HG02763 (cell line): ENCODE measurements around the gene SRF.
A peak's percentile ranks its signal among the peaks of the same experiment; 100 is the strongest.
"Not testable (repeated sequence)": the region's sequence is repeated elsewhere in the genome, so short reads cannot be mapped to it uniquely, and the experiment has no call there.

Source experiments
- ATAC-seq: cut with Tn5 transposase; IDR thresholded peaks from one replicate; pipeline ENCODE4 v1.9.1; 2021; ENCODE audit warnings: mild to moderate bottlenecking, moderate library complexity; ENCODE audit not compliant: unreplicated experiment

Gene SRF

GRCh38 chr6:43170931-43171706, at the start of gene SRF:
TSS of gene SRF (plus strand) at chr6:43171269. CDS start at chr6:43171657, 388 bp downstream.
- peak; percentile 59 for ATAC-seq

- no peak for ATAC-seq
Observed at GRCh38 chr6:43122146-43122545, 48.9 kb upstream of the SRF start.

GRCh38 chr6:43123461-43124314, 47.4 kb upstream of the SRF start:
- ATAC-seq, result no peak

DNA sequence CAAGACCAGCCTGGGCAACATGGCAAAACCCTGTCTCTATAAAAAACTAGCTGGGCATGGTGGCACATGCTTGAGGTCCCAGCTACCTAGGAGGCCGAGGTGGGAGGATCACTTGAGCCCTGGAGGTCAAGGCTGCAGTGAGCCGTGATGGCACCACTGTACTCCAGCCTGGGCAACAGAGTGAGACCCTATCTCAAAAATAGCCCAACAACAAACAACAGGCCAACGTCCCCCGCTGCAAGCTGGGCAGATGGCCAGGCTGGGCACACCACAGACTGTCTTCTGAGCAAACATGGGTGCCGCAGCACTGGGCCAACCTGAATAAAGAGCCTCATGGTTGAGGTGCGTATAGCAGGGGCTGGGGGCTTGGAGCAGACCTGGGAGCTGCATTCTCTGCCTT, 46.6 kb upstream of the SRF start:
- no peak for ATAC-seq

DNA sequence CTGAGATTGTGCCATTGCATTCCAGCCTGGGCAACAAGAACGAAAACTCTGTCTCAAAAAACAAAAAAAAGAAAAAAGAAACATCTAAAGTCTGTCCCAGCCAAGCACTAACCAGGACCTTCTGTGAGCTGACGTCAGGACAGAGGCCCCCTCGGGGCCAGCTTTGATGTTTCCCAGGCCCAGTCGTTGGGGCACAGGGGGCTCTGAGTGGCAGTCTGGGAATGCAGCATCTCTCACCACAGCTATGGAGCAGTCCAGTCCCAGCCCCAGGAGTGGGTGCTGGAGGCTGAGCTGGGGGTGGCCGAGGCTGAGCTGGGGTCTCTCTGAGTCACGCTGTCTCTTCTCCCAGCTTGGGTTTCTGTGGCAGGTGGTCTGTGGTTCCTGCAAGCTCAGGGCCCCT, 46.0 kb upstream of the SRF start:
- ATAC-seq, result no peak

GRCh38 chr6:43125555-43125954, 45.5 kb upstream of the SRF start:
- no peak for ATAC-seq

GRCh38 chr6:43127180-43127579, 43.9 kb upstream of the SRF start:
- ATAC-seq, result no peak

GRCh38 chr6:43127877-43128276, 43.2 kb upstream of the SRF start:
- ATAC-seq, result no peak

- no peak for ATAC-seq
Observed at GRCh38 chr6:43128926-43129325, 42.1 kb upstream of the SRF start.

DNA sequence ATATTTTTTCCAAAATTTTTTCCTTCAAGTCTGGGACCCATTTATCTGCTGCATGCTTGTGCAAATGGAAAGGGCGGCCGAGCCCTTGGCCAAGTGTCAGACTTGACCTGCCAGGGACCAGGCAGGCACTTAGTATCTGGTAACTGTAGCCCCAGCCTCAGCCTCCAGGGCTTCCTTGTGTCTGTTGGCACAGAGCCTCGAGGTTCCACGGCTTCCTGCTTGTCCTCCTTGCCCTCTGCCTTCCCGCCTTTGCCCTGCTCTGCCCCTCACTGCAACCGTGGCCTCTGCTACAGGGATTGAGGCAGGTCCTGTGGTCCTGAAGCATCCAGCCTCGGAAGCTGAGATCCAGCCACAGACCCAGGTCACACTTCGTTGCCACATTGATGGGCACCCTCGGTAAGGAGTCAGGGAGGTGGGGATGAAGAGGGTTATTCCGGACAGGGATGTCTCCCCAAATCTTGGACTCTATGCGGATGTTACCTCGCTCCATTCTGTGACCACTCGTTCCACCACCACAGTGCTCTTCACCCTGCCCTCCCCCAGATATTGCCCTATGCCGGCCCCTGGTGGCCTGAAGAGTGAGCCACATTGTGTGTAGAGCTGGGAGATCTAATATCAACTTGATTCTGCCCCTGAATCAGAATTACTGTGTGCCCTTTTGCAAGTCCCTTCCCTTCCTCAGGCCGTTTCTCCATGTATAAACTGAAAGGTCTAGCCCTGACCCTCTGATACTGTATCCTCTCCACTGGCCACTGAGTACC, 41.5 kb upstream of the SRF start:
- ATAC-seq, result no peak

DNA sequence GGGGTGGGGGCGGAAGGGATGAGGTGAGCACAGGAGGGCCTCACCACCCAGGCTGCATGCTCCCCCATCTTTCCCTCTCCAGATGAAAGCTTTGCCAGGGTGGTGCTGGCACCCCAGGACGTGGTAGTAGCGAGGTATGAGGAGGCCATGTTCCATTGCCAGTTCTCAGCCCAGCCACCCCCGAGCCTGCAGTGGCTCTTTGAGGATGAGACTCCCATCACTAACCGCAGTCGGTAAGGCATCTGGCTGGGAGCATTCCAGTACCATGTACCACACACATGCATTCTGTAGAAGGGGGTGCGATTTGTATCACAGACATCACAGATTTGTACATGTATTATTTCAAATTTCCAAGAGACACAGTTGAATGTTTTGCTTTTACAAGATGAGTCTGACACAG, 40.6 kb upstream of the SRF start:
- no peak for ATAC-seq

DNA sequence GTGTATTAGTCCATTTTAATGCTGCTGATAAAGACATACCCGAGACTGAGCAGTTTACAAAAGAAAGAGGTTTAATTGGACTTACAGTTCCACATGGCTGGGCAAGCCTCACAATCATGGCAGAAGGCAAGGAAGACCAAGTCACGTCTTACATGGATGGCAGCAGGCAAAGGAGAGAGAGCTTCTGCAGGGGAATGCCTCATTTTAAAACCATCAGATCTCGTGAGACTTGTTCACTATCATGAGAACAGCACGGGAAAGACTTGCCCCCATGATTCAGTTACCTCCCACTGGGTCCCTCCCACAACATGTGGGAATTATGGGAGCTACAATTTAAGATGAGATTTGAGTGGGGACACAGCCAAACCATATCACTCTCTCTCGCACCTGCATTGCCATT, 39.7 kb upstream of the SRF start:
- not testable (repeated sequence) for ATAC-seq

- no peak for ATAC-seq
Observed at GRCh38 chr6:43138267-43138666, 32.8 kb upstream of the SRF start.

DNA sequence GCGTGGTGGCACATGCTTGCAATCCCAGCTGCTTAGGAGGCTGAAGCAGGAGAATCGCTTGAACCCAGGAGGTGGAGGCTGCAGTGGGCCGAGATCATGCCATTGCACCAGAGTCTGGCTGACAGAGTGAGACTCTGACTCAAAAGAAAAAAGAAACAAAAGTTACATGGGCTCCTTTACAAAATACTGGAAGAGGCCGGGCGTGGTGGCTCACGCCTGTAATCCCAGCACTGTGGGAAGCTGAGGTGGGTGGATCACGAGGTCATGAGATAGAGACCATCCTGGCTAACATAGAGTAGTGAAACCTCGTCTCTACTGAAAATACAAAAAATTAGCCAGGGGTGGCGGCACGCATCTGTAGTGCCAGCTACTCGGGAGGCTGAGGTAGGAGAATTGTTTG, 31.1 kb upstream of the SRF start:
- ATAC-seq, result not testable (repeated sequence)

DNA sequence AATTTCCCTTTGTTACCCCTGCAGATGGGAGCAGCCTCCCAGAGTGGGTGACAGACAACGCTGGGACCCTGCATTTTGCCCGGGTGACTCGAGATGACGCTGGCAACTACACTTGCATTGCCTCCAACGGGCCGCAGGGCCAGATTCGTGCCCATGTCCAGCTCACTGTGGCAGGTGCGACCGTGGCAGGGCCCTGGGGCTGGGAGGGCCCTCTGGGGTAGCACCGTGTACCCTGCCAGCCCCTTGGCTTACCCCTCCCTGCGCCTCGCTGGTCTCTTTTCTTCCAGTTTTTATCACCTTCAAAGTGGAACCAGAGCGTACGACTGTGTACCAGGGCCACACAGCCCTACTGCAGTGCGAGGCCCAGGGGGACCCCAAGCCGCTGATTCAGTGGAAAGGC, 29.4 kb upstream of the SRF start:
- ATAC-seq, result no peak

- no peak for ATAC-seq
Observed at GRCh38 chr6:43142101-43142500, 29.0 kb upstream of the SRF start.

GRCh38 chr6:43143235-43144128, 27.6 kb upstream of the SRF start:
- peak; percentile 64 for ATAC-seq

DNA sequence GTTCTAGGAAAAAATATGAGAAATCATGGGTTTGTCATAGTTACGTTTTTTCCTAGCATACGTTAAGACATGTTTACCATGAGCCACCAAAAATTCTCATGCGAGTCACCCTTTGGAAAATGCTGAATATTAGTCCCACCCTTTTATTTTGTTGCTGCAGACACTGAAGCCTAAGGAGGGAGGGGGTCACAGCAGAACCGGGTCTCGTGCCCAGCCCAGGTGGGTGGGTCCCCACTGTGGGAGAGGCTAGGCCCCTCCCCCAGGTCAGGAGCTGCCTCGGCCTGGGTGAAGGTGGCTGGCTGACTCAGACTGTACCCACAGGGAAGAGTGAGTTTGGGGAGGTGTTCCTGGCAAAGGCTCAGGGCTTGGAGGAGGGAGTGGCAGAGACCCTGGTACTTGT, 26.2 kb upstream of the SRF start:
- ATAC-seq, result no peak

GRCh38 chr6:43146261-43146660, 24.8 kb upstream of the SRF start:
- ATAC-seq, result no peak
